Transverse colon (tissue), 4 donors: ENCODE results near the gene DUOXA1. TPM values are rescaled to one million over a fixed set of nuclear protein-coding genes. Genes with fewer than 3 reads are reported as not detected.

ENCODE experiments used
- DNase-seq: peaks from one replicate; pipeline ENCODE4 v3.0.0-alpha.2; 2019
- H3K27ac ChIP-seq, 4 donors: fragments of 200-600 bp; sonication (generic); 2 replicates each; pipeline ENCODE4 v1.5.1; 2016 to 2018; ENCODE audit warnings: inconsistent platforms in 4 of 4
- H3K27me3 ChIP-seq: fragments of 200-600 bp; sonication (generic); 2 replicates; pipeline ENCODE4 v1.5.1; 2017; ENCODE audit warnings: inconsistent platforms
- H3K36me3 ChIP-seq, 4 donors: fragments of 200-600 bp; sonication (generic); 2 replicates each; pipeline ENCODE4 v1.5.1; 2017 to 2019; ENCODE audit warnings: inconsistent platforms in 4 of 4
- H3K4me1 ChIP-seq, 4 donors: fragments of 200-600 bp; sonication (generic); 2 replicates each; pipeline ENCODE4 v1.5.1; 2017 to 2020; ENCODE audit warnings: inconsistent platforms in 4 of 4
- H3K4me3 ChIP-seq, 4 donors: fragments of 200-600 bp; sonication (generic); 1 replicate in 1 of 4; 2 replicates in 3 of 4; pipeline versions ENCODE4 v1.5.1 to v1.6.1; 2017 to 2019; ENCODE audit warnings: inconsistent platforms in 4 of 4
- H3K9me3 ChIP-seq, 2 donors: fragments of 200-600 bp; sonication (generic); 2 replicates each; pipeline ENCODE4 v1.5.1; 2017 to 2019; ENCODE audit warnings: inconsistent platforms in 2 of 2
- CTCF ChIP-seq, 5 experiments: fragments of 200-600 bp in 3 of 5; fragments of 450-650 bp in 2 of 5; sonication (generic) in 3 of 5; IDR thresholded peaks; 1 replicate in 2 of 5; 2 replicates in 3 of 5; pipeline ENCODE4 v1.5.1; 2016 to 2017; ENCODE audit warnings: antibody characterized with exemption in 5 of 5, inconsistent platforms in 3 of 5, mild to moderate bottlenecking in 2 of 5, moderate library complexity in 1 of 5
- EP300 ChIP-seq: sonication (generic); formaldehyde crosslinking; IDR thresholded peaks from one replicate; pipeline ENCODE4 v1.6.1; 2017; ENCODE audit warnings: antibody characterized with exemption, low read depth
- POLR2A ChIP-seq: fragments of 450-650 bp; IDR thresholded peaks from one replicate; pipeline ENCODE4 v1.6.1; 2016; ENCODE audit warnings: antibody characterized with exemption, mild to moderate bottlenecking, moderate library complexity
- POLR2AphosphoS5 ChIP-seq, 3 donors: sonication (generic); formaldehyde crosslinking; IDR thresholded peaks; one replicate each; pipeline ENCODE4 v1.6.1; 2016; ENCODE audit warnings: antibody characterized with exemption in 3 of 3
- WGBS, 2 donors: methylation state at CpG; one replicate each; pipeline ENCODE4 v1.1.5; 2018; ENCODE audit warnings: low coverage in 1 of 2; 5-methylcytosine and 5-hydroxymethylcytosine counted together
- in situ Hi-C, 4 donors: fragments of 200-750 bp; cut with MboI; loops; one replicate each; pipeline versions ENCODE4 v1.15.0 to v1.15.1; 2017; ENCODE audit warnings: low sequenced_read_pairs in 3 of 4, low pct_ligation_motif_present in 1 of 4, low pct_unique_long_range_greater_than_20kb in 1 of 4
- intact Hi-C: fragments of 100-400 bp; cut with DNase I; formaldehyde crosslinking; loops from one replicate; pipeline ENCODE4 v1.15.1; 2023; ENCODE audit warnings: low total_unique reads
- total RNA-seq, 4 donors: library from RNA; depleted of rRNA; stranded (reverse); fragments of >200 nt; gene quantifications; one replicate each; pipeline ENCODE4 v1.1.0, GENCODE V29; 2016

Gene DUOXA1
- total RNA-seq, 4 donors from 2014 or later = 1.4 TPM; not detected in 3

DNA sequence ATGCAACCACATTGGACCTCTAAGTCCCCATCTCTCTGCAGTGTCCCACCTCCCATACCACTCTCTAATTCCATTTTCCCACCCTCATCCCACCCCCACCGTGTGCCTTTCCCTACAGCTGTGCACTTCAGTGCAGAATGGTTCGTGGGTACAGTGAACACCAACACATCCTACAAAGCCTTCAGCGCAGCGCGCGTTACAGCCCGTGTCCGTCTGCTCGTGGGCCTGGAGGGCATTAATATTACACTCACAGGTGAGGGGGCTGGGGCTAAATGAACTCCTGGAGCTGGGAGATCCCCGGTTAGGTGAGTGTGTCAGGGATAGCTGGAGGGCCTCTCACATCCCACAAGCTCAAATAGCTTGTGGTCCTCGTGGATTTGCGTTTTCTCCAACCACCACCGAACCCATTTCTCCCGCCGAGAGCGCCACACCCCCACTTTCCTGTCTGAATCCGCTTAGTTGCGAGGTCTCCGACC, 13.6 kb downstream of the DUOXA1 start:
- DNase-seq = no peak
- H3K9me3 ChIP-seq = no peaks in the 10 kb centered on the region
- intact Hi-C loops (no loop called here), in situ Hi-C loops (loop anchor here in 1 of 4 donors (25.0 kb wide), 1 partner anchor 154 kb away; the partner anchor contains the start of gene TERB2)
- H3K4me1 ChIP-seq = peaks cover 14 to 36% (median 24%) of the 10 kb centered on the region in 4 donors
- no peak overlapping the region for H3K4me3 ChIP-seq
- WGBS, 2 donors = 53% methylated on average over 19 of the region's 19 CpGs; no CpG with 5 or more reads in 1 of the 2 donors
- H3K27me3 ChIP-seq = peaks cover 88% of the 10 kb centered on the region
- no peak for TF ChIP-seq EP300
- TF ChIP-seq POLR2A = no peak
- no peaks in the 10 kb centered on the region for H3K36me3 ChIP-seq
- H3K27ac ChIP-seq = no peak overlapping the region

- Histone ChIP-seq H3K27ac (no peak overlapping the region), H3K4me3 (no peak overlapping the region), H3K36me3 (no peaks in the 10 kb centered on the region), H3K4me1 (peaks cover 14 to 36% (median 24%) of the 10 kb centered on the region in 4 donors), H3K9me3 (no peaks in the 10 kb centered on the region), H3K27me3 (peaks cover 89% of the 10 kb centered on the region)
- intact Hi-C loops (no loop called here), in situ Hi-C loops (loop anchor here in 1 of 4 donors (25.0 kb wide), 1 partner anchor 153 kb away; the partner anchor contains the start of gene TERB2)
- DNase-seq = no peak
- TF ChIP-seq POLR2AphosphoS5 (IDR thresholded peaks at IDR 0.05) = no peak
- 71 to 80% methylated on average over 1 to 7 of the region's 7 CpGs for WGBS, 2 donors
These were observed 14.3 kb downstream of the DUOXA1 start for GRCh38 chr15:45115312-45115820.

DNA sequence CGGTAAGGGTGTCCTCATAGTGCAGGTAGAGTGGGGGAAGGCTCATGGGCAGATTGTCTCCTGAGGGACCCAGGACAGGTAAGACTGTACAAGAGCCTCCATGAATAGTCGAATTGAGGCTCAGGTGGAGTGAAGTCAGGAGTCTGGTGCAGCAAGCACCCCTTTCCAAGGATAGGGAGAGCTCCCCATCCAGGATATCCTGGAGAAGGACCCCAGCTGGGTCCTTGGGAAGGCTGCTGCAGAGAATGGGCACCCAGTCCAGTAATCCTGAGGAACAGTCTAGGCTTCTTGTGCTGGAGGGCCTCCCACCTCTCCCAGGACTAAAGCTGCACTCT, 15.0 kb downstream of the DUOXA1 start:
- TF ChIP-seq POLR2AphosphoS5 (IDR thresholded peaks at IDR 0.05) (no peak), CTCF (IDR thresholded peaks at IDR 0.05) (no peak), EP300 (no peak), POLR2A (no peak)
- Histone ChIP-seq H3K4me3 (no peak overlapping the region), H3K4me1 (peaks cover 14 to 36% (median 24%) of the 10 kb centered on the region in 4 donors), H3K27ac (no peak overlapping the region), H3K27me3 (peaks cover 89% of the 10 kb centered on the region), H3K36me3 (no peaks in the 10 kb centered on the region), H3K9me3 (no peaks in the 10 kb centered on the region)
- intact Hi-C loops (no loop called here), in situ Hi-C loops (loop anchor here in 1 of 4 donors (25.0 kb wide), 1 partner anchor 152 kb away; the partner anchor contains the start of gene TERB2)
- 6% methylated on average over 2 of the region's 2 CpGs; no CpG with 5 or more reads in 1 of the 2 donors for WGBS, 2 donors
- DNase-seq = no peak

GRCh38 chr15:45114076-45114750, 15.5 kb downstream of the DUOXA1 start, which contains the start of the genes DUOX2 and DUOXA2:
Gene DUOX2 (minus strand): TSS chr15:45114172. CDS start chr15:45113411, 761 bp downstream.
Gene DUOXA2 (plus strand): TSS chr15:45114326. CDS start chr15:45114606, 280 bp downstream.
- H3K27ac ChIP-seq = no peak within 1 kb of the TSS
- peak within 1 kb of the TSS in 1 of 4 donors; percentile 0 for H3K4me3 ChIP-seq
- no peaks in the 10 kb centered on the region for H3K36me3 ChIP-seq
- DNase-seq = no peak
- peaks cover 89% of the 10 kb centered on the region for H3K27me3 ChIP-seq
- H3K9me3 ChIP-seq = no peaks in the 10 kb centered on the region
- TF ChIP-seq POLR2A = no peak
- no peak for TF ChIP-seq CTCF (IDR thresholded peaks at IDR 0.05)
- no peak for TF ChIP-seq EP300
- TF ChIP-seq POLR2AphosphoS5 (IDR thresholded peaks at IDR 0.05) = no peak
- in situ Hi-C loops = loop anchor here in 1 of 4 donors (25.0 kb wide), 1 partner anchor 152 kb away; the partner anchor contains the start of gene TERB2
- 1% methylated on average over 42 of the region's 42 CpGs; no CpG with 5 or more reads in 1 of the 2 donors for WGBS, 2 donors
- intact Hi-C loops = no loop called here
- H3K4me1 ChIP-seq = peaks cover 14 to 36% (median 24%) of the 10 kb centered on the region in 4 donors
